K562 (cell line): ENCODE measurements around the gene SYT8. TPM values are rescaled to one million over a fixed set of nuclear protein-coding genes. Genes with fewer than 3 reads are reported as not detected.

Source experiments
- ATAC-seq: fragments of 200-7000 bp; cut with Tn5 transposase; 3 replicates; pipeline ENCODE4 v1.9.1; 2020; ENCODE audit warnings: moderate library complexity
- BruUV-seq: library from RNA; stranded (reverse); fragments of 400-500 nt; replicated peaks from 2 replicates; lab custom pipeline; 2021; lab: Mats Ljungman, UMichigan
- CTCF ChIA-PET: fragments of 300-600 bp; formaldehyde crosslinking; extraction: SDS; loops from one replicate; lab custom pipeline; 2021; ENCODE audit warnings: low intra/inter-chr PET ratio; lab: Yijun Ruan, JAX
- POLR2A ChIA-PET: fragments of 300-600, 350-650 bp; sonication (Branson Sonifier 250); formaldehyde crosslinking; extraction: SDS; loops from one replicate; lab custom pipeline; 2021; ENCODE audit warnings: antibody characterized with exemption, inconsistent platforms; lab: Yijun Ruan, JAX
- DNase-seq, 4 experiments: peaks; one replicate each; pipeline versions ENCODE4 v3.0.0 to v3.0.0-alpha.2; 2011 to 2018; ENCODE audit warnings: low spot score in 3 of 4, mixed read lengths in 3 of 4; ENCODE audit errors: extremely low read depth in 1 of 4
- FAIRE-seq: peaks from 2 replicates; lab custom pipeline; 2011; peaks lifted over from hg19 to GRCh38; lab: Jason Lieb, UNC
- H2AFZ ChIP-seq: 2 replicates; pipeline ENCODE4 v1.6.0; 2011; ENCODE audit warnings: low read depth, low read length, control low read depth, inconsistent platforms
- H3K27ac ChIP-seq: fragments of 200-600 bp; 3 replicates; pipeline ENCODE4 v1.8.0; 2011; ENCODE audit warnings: low read depth, mild to moderate bottlenecking, control low read depth, inconsistent platforms, low read length, moderate library complexity, mixed read lengths; ENCODE audit errors: extremely low read depth
- H3K27me3 ChIP-seq, 2 experiments: fragments of 300-600 bp in 1 of 2; 2 replicates in 1 of 2; 3 replicates in 1 of 2; pipeline versions ENCODE4 v1.6.0 to v1.8.0; 2011; ENCODE audit warnings: inconsistent platforms in 2 of 2, low read length in 2 of 2, mild to moderate bottlenecking in 1 of 2, mixed read lengths in 1 of 2, moderate library complexity in 1 of 2; ENCODE audit not compliant: control insufficient read depth in 2 of 2, insufficient read depth in 2 of 2
- H3K36me3 ChIP-seq: fragments of 300-600 bp; 3 replicates; pipeline ENCODE4 v1.8.0; 2011; ENCODE audit warnings: mild to moderate bottlenecking, low read length, inconsistent platforms; ENCODE audit not compliant: control insufficient read depth, insufficient read depth
- H3K4me1 ChIP-seq, 2 experiments: fragments of 200-600 bp in 1 of 2; replicated peaks in 1 of 2; 2 replicates in 1 of 2; 3 replicates in 1 of 2; pipeline versions ENCODE4 v1.5.1 to v1.8.0; 2011; ENCODE audit warnings: inconsistent platforms in 2 of 2, low read length in 2 of 2, mild to moderate bottlenecking in 1 of 2, mixed read lengths in 1 of 2, moderate library complexity in 1 of 2; ENCODE audit not compliant: control insufficient read depth in 2 of 2, insufficient read depth in 2 of 2
- H3K4me2 ChIP-seq: 2 replicates; pipeline ENCODE4 v1.6.1; 2011; ENCODE audit warnings: low read length, control low read depth, inconsistent platforms, mixed read lengths; ENCODE audit not compliant: insufficient read depth
- H3K4me3 ChIP-seq: fragments of 200-600 bp; sonication (generic), shearing (Covaris generic); 2 replicates; pipeline ENCODE4 v1.5.1; 2016; ENCODE audit warnings: control low read depth, inconsistent platforms
- H3K79me2 ChIP-seq: fragments of 200-600 bp; 3 replicates; pipeline ENCODE4 v1.8.0; 2011; ENCODE audit warnings: low read length, inconsistent platforms; ENCODE audit not compliant: control insufficient read depth, insufficient read depth
- H3K9ac ChIP-seq, 2 experiments: 2 replicates each; pipeline versions ENCODE4 v1.6.0 to v1.6.1; 2011; ENCODE audit warnings: low read depth in 2 of 2, low read length in 2 of 2, control low read depth in 1 of 2, inconsistent platforms in 1 of 2, mild to moderate bottlenecking in 1 of 2, mixed read lengths in 1 of 2; ENCODE audit not compliant: insufficient read depth in 1 of 2
- H3K9me1 ChIP-seq: one replicate; pipeline ENCODE4 v1.6.0; 2011; ENCODE audit warnings: inconsistent platforms, mild to moderate bottlenecking, low read length, moderate library complexity; ENCODE audit not compliant: control insufficient read depth, insufficient read depth
- H3K9me3 ChIP-seq: replicated peaks from 2 replicates; pipeline ENCODE4 v1.5.1; 2011; ENCODE audit warnings: low read depth, low read length, inconsistent platforms; ENCODE audit not compliant: control insufficient read depth, insufficient read depth
- H4K20me1 ChIP-seq: replicated peaks from 2 replicates; pipeline ENCODE4 v1.6.1; 2011; ENCODE audit warnings: low read length, inconsistent platforms, mixed read lengths; ENCODE audit not compliant: control insufficient read depth, insufficient read depth
- BRD9 ChIP-seq: fragments of 450-650 bp; IDR thresholded peaks from 2 replicates; pipeline ENCODE4 v1.6.1; 2018; ENCODE audit warnings: low read depth; ENCODE audit not compliant: partially characterized antibody
- CUX1 ChIP-seq: fragments of 200-800 bp; sonication (Bioruptor generic); IDR thresholded peaks from 2 replicates; pipeline ENCODE4 v1.6.1; 2016; ENCODE audit warnings: missing genetic modification characterization, missing compliant biosample characterization
- ETS2 ChIP-seq: IDR thresholded peaks from 2 replicates; pipeline ENCODE4 v1.6.1; 2016; ENCODE audit warnings: borderline replicate concordance, missing genetic modification characterization, mild to moderate bottlenecking, moderate library complexity, missing compliant biosample characterization; ENCODE audit not compliant: poor library complexity, severe bottlenecking
- MAFK ChIP-seq: IDR thresholded peaks from 2 replicates; pipeline ENCODE4 v1.6.1; 2011; ENCODE audit warnings: low read length, improper control_type of control experiment
- PRPF4 ChIP-seq: fragments of 200-400 bp; formaldehyde crosslinking; IDR thresholded peaks from one replicate; pipeline ENCODE4 v1.6.1; 2017; ENCODE audit warnings: low read length, low read depth, mild to moderate bottlenecking; ENCODE audit not compliant: insufficient read depth, poor library complexity, severe bottlenecking
- ZBTB11 ChIP-seq, 3 experiments: fragments of 200-800 bp in 1 of 3; fragments of 250-450 bp in 1 of 3; fragments of 450-650 bp in 1 of 3; sonication (Bioruptor Pico) in 1 of 3; sonication (Bioruptor generic) in 1 of 3; formaldehyde crosslinking in 1 of 3; IDR thresholded peaks; 2 replicates each; pipeline versions ENCODE4 v1.6.1 to v1.8.0; 2016 to 2022; ENCODE audit warnings: mild to moderate bottlenecking in 2 of 3, missing genetic modification characterization in 2 of 3, missing compliant biosample characterization in 1 of 3, moderate library complexity in 1 of 3
- ZNF449 ChIP-seq: fragments of 250-450 bp; sonication (Bioruptor Pico); IDR thresholded peaks from 2 replicates; pipeline ENCODE4 v1.8.0; 2022; ENCODE audit warnings: moderate library complexity, mild to moderate bottlenecking, inconsistent platforms
- WGBS: fragments of 100-300 bp; shearing (Covaris generic); methylation state at CpG from one replicate; pipeline ENCODE4 v1.1.6; 2016; ENCODE audit warnings: low coverage, mixed read lengths; ENCODE audit not compliant: insufficient coverage; ENCODE audit errors: missing lambda C conversion rate; 5-methylcytosine and 5-hydroxymethylcytosine counted together
- in situ Hi-C: fragments of 300-500 bp; cut with MboI; formaldehyde crosslinking; loops from 4 replicates; pipeline ENCODE4 v1.15.0; 2018; ENCODE audit warnings: inconsistent platforms, mixed read lengths
- intact Hi-C: fragments of 100-400 bp; cut with micrococcal nuclease; formaldehyde crosslinking; loops from 2 replicates; pipeline ENCODE4 v1.14.2; 2022
- polyA plus RNA-seq, 8 experiments: library from polyadenylated mRNA; depleted of rRNA in 4 of 8; stranded (reverse) in 5 of 8; unstranded in 3 of 8; fragments of >200 nt; fragmentation: Nextera tagmentation in 2 of 8; fragmentation: Illumina TruSeq in 1 of 8; extraction: Ambion mirVana in 2 of 8; extraction: Trizol in 1 of 8; gene quantifications; 2 replicates each; pipeline versions ENCODE4 v1.2.1 to v1.2.3, GENCODE V29; 2011 to 2014; ENCODE audit warnings: inconsistent platforms in 1 of 8, missing spikeins in 1 of 8
- total RNA-seq, 7 experiments: library from RNA; depleted of rRNA in 6 of 7; stranded (reverse); fragments of >200 nt in 6 of 7; fragmentation: Illumina TruSeq in 2 of 7; extraction: Trizol in 2 of 7; gene quantifications; 2 replicates each; pipeline versions ENCODE4 v1.2.1 to v1.2.3, GENCODE V29; 2011 to 2021; ENCODE audit warnings: low replicate concordance in 1 of 7

SYT8 gene
- total and polyA plus RNA-seq, 9 of the 15 experiments (the other 6 are each of a cell fraction or from before 2014, with no cell fraction given), result not detected

DNA sequence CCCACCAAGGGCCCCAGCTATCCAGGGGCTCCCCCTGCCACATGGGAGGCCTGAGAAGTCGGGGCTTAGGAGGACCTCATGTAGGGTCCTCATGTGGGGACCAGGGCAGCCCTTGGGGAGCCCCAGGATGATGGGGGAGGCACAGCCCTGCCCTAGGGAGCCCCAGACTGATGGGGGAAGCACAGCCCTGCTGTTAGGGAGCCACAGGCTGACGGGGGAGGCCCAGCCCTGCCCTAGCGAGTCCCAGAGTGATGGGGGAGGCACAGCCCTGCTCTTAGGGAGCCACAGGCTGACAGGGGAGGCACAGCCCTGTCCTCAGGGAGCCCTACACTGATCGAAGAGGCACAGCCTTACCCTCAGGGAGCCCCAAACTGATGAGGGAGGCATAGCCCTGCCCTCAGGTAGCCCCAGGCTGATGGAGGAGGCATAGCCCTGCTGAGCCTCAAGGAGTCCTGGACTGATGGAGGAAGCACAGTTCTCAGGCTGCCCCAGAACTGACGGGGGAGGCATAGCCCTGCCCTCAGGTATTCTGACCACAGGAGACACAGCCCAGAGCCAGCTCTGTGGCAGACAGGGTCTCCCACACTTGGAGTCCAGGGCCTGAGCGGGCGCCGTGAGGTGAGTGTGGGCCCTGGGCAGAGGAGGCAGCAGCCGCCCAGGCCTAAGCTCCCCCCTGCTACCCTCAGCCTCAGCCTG is 46.1 kb downstream of the SYT8 start:
- Histone ChIP-seq H3K9me3 (no peaks in the 10 kb centered on the region), H3K27ac (no peak overlapping the region), H2AFZ (no peak overlapping the region), H4K20me1 (0 out of 2 replicates have a peak, but pooled peaks cover 7% of the 10 kb centered on the region), H3K4me3 (no peak overlapping the region), H3K27me3 (peaks cover 3 to 44% of the 10 kb centered on the region in 2 experiments; a peak in 3 of 5 replicates), H3K79me2 (no peaks in the 10 kb centered on the region), H3K4me1 (peaks cover 0 to 36% of the 10 kb centered on the region in 2 experiments; a peak in 2 of 5 replicates), H3K4me2 (no peak overlapping the region), H3K36me3 (no peaks in the 10 kb centered on the region), H3K9me1 (no peaks in the 10 kb centered on the region), H3K9ac (no peak overlapping the region)
- intact Hi-C loops (no loop called here), in situ Hi-C loops (loop anchor here (5.0 kb wide), 1 partner anchor 36 kb away; the partner anchor contains the start of gene TNNT3)
- WGBS, result 10% methylated on average over 9 of the region's 9 CpGs
- FAIRE-seq (no peak), ATAC-seq (no peak), DNase-seq (no peak)
- no TSS peak for BruUV-seq
- CTCF ChIA-PET, result interaction anchor here (0.7 to 6.5 kb wide), 2 partner anchors 54 to 120 kb away, joined by 5 to 93 read pairs; partner anchors contain the start of gene H19
- POLR2A ChIA-PET, result interaction anchor here (0.6 kb wide), 1 partner anchor 119 kb away, joined by 3 read pairs; no protein-coding TSS in a partner anchor
- no peak for TF ChIP-seq BRD9
- no peak for TF ChIP-seq MAFK
- no peak for TF ChIP-seq CUX1 (CRISPR knock-in tag)
- no peak for TF ChIP-seq ZNF449
- no peak for TF ChIP-seq ETS2 (tag)
- TF ChIP-seq PRPF4, result no peak
- TF ChIP-seq ZBTB11 (CRISPR knock-in tag; IDR thresholded peaks at IDR 0.05), result no peak
